Measurements from ENCODE around the gene PI4K2B.
A peak's percentile ranks its signal among the peaks of the same experiment; 100 is the strongest.

DNA sequence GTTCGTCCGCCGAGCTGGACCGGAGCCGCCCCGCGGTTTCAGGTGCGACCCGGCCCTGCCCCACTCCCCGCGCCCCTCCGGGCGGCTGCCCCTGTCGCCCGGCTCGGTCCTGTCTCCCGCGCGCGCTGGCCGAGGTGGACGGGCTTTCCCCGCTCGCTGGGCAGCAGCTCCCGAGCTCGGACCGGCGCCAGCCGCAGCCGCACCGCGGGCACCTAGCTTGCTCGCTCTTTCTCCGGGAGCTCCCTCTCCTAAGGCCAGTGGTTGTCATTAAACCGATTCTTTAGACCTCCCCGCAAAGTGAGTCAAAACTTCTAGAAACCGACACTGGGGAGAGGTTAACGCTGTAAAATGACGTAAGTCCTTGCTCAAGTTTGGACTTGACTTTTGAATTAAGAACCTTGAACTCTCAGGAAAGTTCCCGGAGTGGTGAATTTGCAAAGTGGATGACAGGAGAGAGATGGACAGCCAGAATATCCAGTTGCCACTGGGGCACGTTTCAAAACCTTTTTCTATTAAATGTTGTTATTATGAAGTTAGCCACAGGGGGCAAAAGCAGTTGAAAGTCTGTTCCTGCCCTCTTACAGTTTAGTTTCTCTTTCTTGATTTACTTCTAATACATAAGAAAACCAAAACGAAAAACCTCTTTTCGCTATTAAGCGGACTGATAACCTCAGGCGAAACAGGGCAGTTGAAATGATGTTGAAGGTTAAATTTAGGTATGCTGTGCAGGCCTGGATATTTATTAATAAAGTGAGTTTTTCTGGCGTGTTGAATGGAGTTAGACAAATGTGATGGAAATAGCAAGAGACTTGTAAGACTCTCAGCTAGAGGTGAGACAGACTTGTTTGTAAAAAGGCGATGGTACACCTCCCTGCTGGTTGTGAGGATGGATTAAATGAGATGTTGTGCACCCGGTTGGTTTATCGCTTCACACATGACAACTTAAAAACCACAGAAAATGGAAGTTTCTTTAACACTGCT, 847 bp downstream of the PI4K2B start:
- TF ChIP-seq, protein P1, sequence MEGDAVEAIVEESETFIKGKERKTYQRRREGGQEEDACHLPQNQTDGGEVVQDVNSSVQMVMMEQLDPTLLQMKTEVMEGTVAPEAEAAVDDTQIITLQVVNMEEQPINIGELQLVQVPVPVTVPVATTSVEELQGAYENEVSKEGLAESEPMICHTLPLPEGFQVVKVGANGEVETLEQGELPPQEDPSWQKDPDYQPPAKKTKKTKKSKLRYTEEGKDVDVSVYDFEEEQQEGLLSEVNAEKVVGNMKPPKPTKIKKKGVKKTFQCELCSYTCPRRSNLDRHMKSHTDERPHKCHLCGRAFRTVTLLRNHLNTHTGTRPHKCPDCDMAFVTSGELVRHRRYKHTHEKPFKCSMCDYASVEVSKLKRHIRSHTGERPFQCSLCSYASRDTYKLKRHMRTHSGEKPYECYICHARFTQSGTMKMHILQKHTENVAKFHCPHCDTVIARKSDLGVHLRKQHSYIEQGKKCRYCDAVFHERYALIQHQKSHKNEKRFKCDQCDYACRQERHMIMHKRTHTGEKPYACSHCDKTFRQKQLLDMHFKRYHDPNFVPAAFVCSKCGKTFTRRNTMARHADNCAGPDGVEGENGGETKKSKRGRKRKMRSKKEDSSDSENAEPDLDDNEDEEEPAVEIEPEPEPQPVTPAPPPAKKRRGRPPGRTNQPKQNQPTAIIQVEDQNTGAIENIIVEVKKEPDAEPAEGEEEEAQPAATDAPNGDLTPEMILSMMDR (CRISPR knock-in tag; IDR thresholded peaks at IDR 0.05), result peak; percentile 33
- no peak for TF ChIP-seq SYNCRIP (IDR thresholded peaks at IDR 0.05; ENCODE audit: insufficient read depth, low read depth, low read length)

Data from HepG2 (cell line).